HEK293 (cell line): ENCODE results near the gene SFXN4.

ENCODE experiments used
- CTCF ChIA-PET: fragments of 350-600 bp; formaldehyde crosslinking; extraction: SDS; loops from one replicate; lab custom pipeline; 2021; ENCODE audit warnings: antibody characterized with exemption; lab: Yijun Ruan, JAX
- POLR2A ChIA-PET: fragments of 300-600 bp; formaldehyde crosslinking; extraction: SDS; loops from one replicate; lab custom pipeline; 2020; ENCODE audit warnings: antibody characterized with exemption, inconsistent platforms; lab: Yijun Ruan, JAX
- H3K27ac ChIP-seq: fragments of 200-500 bp; sonication (Bioruptor generic); 2 replicates; pipeline ENCODE4 v1.5.1; 2014; ENCODE audit warnings: low read depth, low read length, control low read depth, inconsistent platforms; ENCODE audit errors: extremely low read depth
- H3K36me3 ChIP-seq, 2 experiments: fragments of 200-500 bp in 1 of 2; sonication (Bioruptor generic) in 1 of 2; 1 replicate in 1 of 2; 2 replicates in 1 of 2; pipeline ENCODE4 v1.5.1; 2014 to 2017; ENCODE audit warnings: inconsistent platforms in 2 of 2, low read length in 2 of 2; ENCODE audit not compliant: control insufficient read depth in 2 of 2, insufficient read depth in 1 of 2
- H3K4me1 ChIP-seq: fragments of 200-500 bp; sonication (Bioruptor generic); 2 replicates; pipeline ENCODE4 v1.5.1; 2014; ENCODE audit warnings: mild to moderate bottlenecking, low read length, inconsistent platforms; ENCODE audit not compliant: control insufficient read depth, insufficient read depth
- H3K4me3 ChIP-seq: 2 replicates; pipeline ENCODE4 v1.5.1; 2011; ENCODE audit warnings: low read depth, mild to moderate bottlenecking, control low read depth, low read length, moderate library complexity
- H3K9me3 ChIP-seq: fragments of 200-500 bp; sonication (Bioruptor generic); 2 replicates; pipeline ENCODE4 v1.5.1; 2014; ENCODE audit warnings: low read depth, low read length, inconsistent platforms; ENCODE audit not compliant: control insufficient read depth, insufficient read depth
- ELK4 ChIP-seq: IDR thresholded peaks from 2 replicates; pipeline ENCODE4 v1.6.1; 2011; ENCODE audit warnings: mild to moderate bottlenecking, low read depth, low read length, borderline replicate concordance
- GLIS2 ChIP-seq: fragments of 450-650 bp; formaldehyde crosslinking; IDR thresholded peaks from 2 replicates; pipeline ENCODE4 v1.5.1; 2016; ENCODE audit warnings: missing biosample characterization, missing genetic modification characterization
- HOXA7 ChIP-seq: sonication (generic); formaldehyde crosslinking; IDR thresholded peaks from 2 replicates; pipeline ENCODE4 v1.8.1; 2022; ENCODE audit warnings: missing genetic modification reagents, borderline replicate concordance
- IKZF3 ChIP-seq: fragments of 450-650 bp; IDR thresholded peaks from 2 replicates; pipeline ENCODE4 v1.5.0; 2018; ENCODE audit warnings: missing biosample characterization, mild to moderate bottlenecking, missing genetic modification characterization, moderate library complexity
- INSM2 ChIP-seq: fragments of 450-650 bp; formaldehyde crosslinking; IDR thresholded peaks from 2 replicates; pipeline ENCODE4 v1.5.1; 2016; ENCODE audit warnings: missing biosample characterization, missing genetic modification characterization
- MZF1 ChIP-seq: fragments of 450-650 bp; formaldehyde crosslinking; IDR thresholded peaks from 2 replicates; pipeline ENCODE4 v1.5.1; 2017; ENCODE audit warnings: missing biosample characterization, missing genetic modification characterization, borderline replicate concordance
- OSR2 ChIP-seq: fragments of 450-650 bp; formaldehyde crosslinking; IDR thresholded peaks from 2 replicates; pipeline ENCODE4 v1.5.1; 2016; ENCODE audit warnings: missing biosample characterization, missing genetic modification characterization
- RBAK ChIP-seq: fragments of 450-650 bp; formaldehyde crosslinking; IDR thresholded peaks from 2 replicates; pipeline ENCODE4 v1.5.1; 2016; ENCODE audit warnings: missing biosample characterization, missing genetic modification characterization
- SCRT1 ChIP-seq: fragments of 450-650 bp; formaldehyde crosslinking; IDR thresholded peaks from 2 replicates; pipeline ENCODE4 v1.5.1; 2016; ENCODE audit warnings: missing biosample characterization, missing genetic modification characterization, borderline replicate concordance
- SCRT2 ChIP-seq: fragments of 450-650 bp; formaldehyde crosslinking; IDR thresholded peaks from 2 replicates; pipeline ENCODE4 v1.5.1; 2016; ENCODE audit warnings: missing biosample characterization, missing genetic modification characterization
- SP3 ChIP-seq: fragments of 450-650 bp; formaldehyde crosslinking; IDR thresholded peaks from 2 replicates; pipeline ENCODE4 v1.5.1; 2016; ENCODE audit warnings: missing biosample characterization, missing genetic modification characterization
- ZNF133 ChIP-seq: fragments of 450-650 bp; formaldehyde crosslinking; IDR thresholded peaks from 2 replicates; pipeline ENCODE4 v1.5.1; 2016; ENCODE audit warnings: missing biosample characterization, missing genetic modification characterization
- ZNF148 ChIP-seq: fragments of 450-650 bp; formaldehyde crosslinking; IDR thresholded peaks from 2 replicates; pipeline ENCODE4 v1.5.0; 2017; ENCODE audit warnings: missing biosample characterization, missing genetic modification characterization, borderline replicate concordance
- ZNF211 ChIP-seq: fragments of 450-650 bp; formaldehyde crosslinking; IDR thresholded peaks from 2 replicates; pipeline ENCODE4 v1.5.1; 2016; ENCODE audit warnings: low read depth, missing biosample characterization, missing genetic modification characterization
- ZNF223 ChIP-seq: fragments of 450-650 bp; formaldehyde crosslinking; IDR thresholded peaks from 2 replicates; pipeline ENCODE4 v1.5.1; 2016; ENCODE audit warnings: missing biosample characterization, missing genetic modification characterization
- ZNF239 ChIP-seq: fragments of 450-650 bp; formaldehyde crosslinking; IDR thresholded peaks from 2 replicates; pipeline ENCODE4 v1.5.1; 2016; ENCODE audit warnings: missing biosample characterization, missing genetic modification characterization
- ZNF24 ChIP-seq: fragments of 450-650 bp; formaldehyde crosslinking; IDR thresholded peaks from 2 replicates; pipeline ENCODE4 v1.5.1; 2016; ENCODE audit warnings: missing biosample characterization, missing genetic modification characterization
- ZNF248 ChIP-seq: fragments of 450-650 bp; formaldehyde crosslinking; IDR thresholded peaks from 2 replicates; pipeline ENCODE4 v1.5.1; 2017; ENCODE audit warnings: missing biosample characterization, missing genetic modification characterization
- ZNF600 ChIP-seq: fragments of 450-650 bp; formaldehyde crosslinking; IDR thresholded peaks from 2 replicates; pipeline ENCODE4 v1.5.1; 2016; ENCODE audit warnings: missing biosample characterization, missing genetic modification characterization
- ZNF776 ChIP-seq: fragments of 450-650 bp; formaldehyde crosslinking; IDR thresholded peaks from 2 replicates; pipeline ENCODE4 v1.5.0; 2017; ENCODE audit warnings: missing biosample characterization, missing genetic modification characterization, borderline replicate concordance
- ZNF777 ChIP-seq: fragments of 450-650 bp; formaldehyde crosslinking; IDR thresholded peaks from 2 replicates; pipeline ENCODE4 v1.5.1; 2017; ENCODE audit warnings: missing biosample characterization, missing genetic modification characterization, borderline replicate concordance
- ZNF785 ChIP-seq: fragments of 450-650 bp; formaldehyde crosslinking; IDR thresholded peaks from 2 replicates; pipeline ENCODE4 v1.5.1; 2016; ENCODE audit warnings: missing biosample characterization, missing genetic modification characterization
- ZNF830 ChIP-seq: fragments of 450-650 bp; IDR thresholded peaks from 2 replicates; pipeline ENCODE4 v1.5.0; 2018; ENCODE audit warnings: missing biosample characterization, missing genetic modification characterization, low read depth, mild to moderate bottlenecking, moderate library complexity
- ZNF837 ChIP-seq: fragments of 450-650 bp; formaldehyde crosslinking; IDR thresholded peaks from 2 replicates; pipeline ENCODE4 v1.5.1; 2016; ENCODE audit warnings: missing biosample characterization, missing genetic modification characterization
- ZSCAN16 ChIP-seq: fragments of 450-650 bp; formaldehyde crosslinking; IDR thresholded peaks from 2 replicates; pipeline ENCODE4 v1.5.1; 2016; ENCODE audit warnings: missing biosample characterization, missing genetic modification characterization
- TF ChIP-seq, protein P1 (sequence below): fragments of 450-650 bp; formaldehyde crosslinking; IDR thresholded peaks from 2 replicates; pipeline ENCODE4 v1.5.1; 2016; ENCODE audit warnings: missing biosample characterization, missing genetic modification characterization
- TF ChIP-seq, protein P2 (sequence below): fragments of 450-650 bp; formaldehyde crosslinking; IDR thresholded peaks from 2 replicates; pipeline ENCODE4 v1.5.1; 2017; ENCODE audit warnings: missing biosample characterization, missing genetic modification characterization

Gene SFXN4

GRCh38 chr10:119105155-119105554 is 60.4 kb downstream of the SFXN4 start:
- TF ChIP-seq IKZF3 (tag by site-specific recombination): no peak
- no peak for TF ChIP-seq ZNF837 (tag by site-specific recombination)
- TF ChIP-seq ZNF24 (tag by site-specific recombination): no peak
- TF ChIP-seq SCRT2: no peak
- no peak for TF ChIP-seq OSR2 (tag by site-specific recombination)
- TF ChIP-seq ZNF600 (tag by site-specific recombination): no peak
- no peak for TF ChIP-seq ZNF785
- no peak for TF ChIP-seq SCRT1
- TF ChIP-seq HOXA7 (CRISPR knock-in tag): no peak
- TF ChIP-seq ZNF777 (tag by site-specific recombination): no peak
- TF ChIP-seq ZNF148 (tag by site-specific recombination): no peak
- no peak for TF ChIP-seq ZNF211
- TF ChIP-seq ZNF239 (tag by site-specific recombination): no peak
- no peak for TF ChIP-seq ZSCAN16 (tag by site-specific recombination)
- no peak for TF ChIP-seq ZNF830
- no peak for TF ChIP-seq ELK4
- no peak for TF ChIP-seq ZNF223 (tag by site-specific recombination)
- no peak for TF ChIP-seq MZF1 (tag by site-specific recombination)
- TF ChIP-seq, all 188 proteins: peak for 0

GRCh38 chr10:119104654-119105015 is 60.9 kb downstream of the SFXN4 start:
- Histone ChIP-seq H3K4me3 (peak overlapping the region; percentile 65), H3K9me3 (no peaks in the 10 kb centered on the region), H3K36me3 (peaks cover 23 to 40% of the 10 kb centered on the region in 2 experiments; a peak in 2 of 3 replicates), H3K27ac (peak overlapping the region; percentile 71; the same call in 1 of the 2 replicates), H3K4me1 (peaks cover 6% of the 10 kb centered on the region)
- ChIA-PET POLR2A (interaction anchor here (0.8 to 2.5 kb wide), 6 partner anchors 11 to 350 kb away, joined by 3 to 19 read pairs (median 7); partner anchors contain the start of genes CACUL1 and EIF3A), CTCF (interaction anchor here (0.6 to 0.7 kb wide), 4 partner anchors 17 to 491 kb away, joined by 3 read pairs; no protein-coding TSS in a partner anchor)
- TF ChIP-seq, protein P1, sequence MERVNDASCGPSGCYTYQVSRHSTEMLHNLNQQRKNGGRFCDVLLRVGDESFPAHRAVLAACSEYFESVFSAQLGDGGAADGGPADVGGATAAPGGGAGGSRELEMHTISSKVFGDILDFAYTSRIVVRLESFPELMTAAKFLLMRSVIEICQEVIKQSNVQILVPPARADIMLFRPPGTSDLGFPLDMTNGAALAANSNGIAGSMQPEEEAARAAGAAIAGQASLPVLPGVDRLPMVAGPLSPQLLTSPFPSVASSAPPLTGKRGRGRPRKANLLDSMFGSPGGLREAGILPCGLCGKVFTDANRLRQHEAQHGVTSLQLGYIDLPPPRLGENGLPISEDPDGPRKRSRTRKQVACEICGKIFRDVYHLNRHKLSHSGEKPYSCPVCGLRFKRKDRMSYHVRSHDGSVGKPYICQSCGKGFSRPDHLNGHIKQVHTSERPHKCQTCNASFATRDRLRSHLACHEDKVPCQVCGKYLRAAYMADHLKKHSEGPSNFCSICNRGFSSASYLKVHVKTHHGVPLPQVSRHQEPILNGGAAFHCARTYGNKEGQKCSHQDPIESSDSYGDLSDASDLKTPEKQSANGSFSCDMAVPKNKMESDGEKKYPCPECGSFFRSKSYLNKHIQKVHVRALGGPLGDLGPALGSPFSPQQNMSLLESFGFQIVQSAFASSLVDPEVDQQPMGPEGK (tag by site-specific recombination): peak; percentile 70
- TF ChIP-seq ZNF133 (tag by site-specific recombination): no peak
- no peak for TF ChIP-seq RBAK (tag by site-specific recombination)
- TF ChIP-seq INSM2 (tag by site-specific recombination): peak; percentile 44; the same call in 1 of the 2 replicates
- TF ChIP-seq, protein P2, sequence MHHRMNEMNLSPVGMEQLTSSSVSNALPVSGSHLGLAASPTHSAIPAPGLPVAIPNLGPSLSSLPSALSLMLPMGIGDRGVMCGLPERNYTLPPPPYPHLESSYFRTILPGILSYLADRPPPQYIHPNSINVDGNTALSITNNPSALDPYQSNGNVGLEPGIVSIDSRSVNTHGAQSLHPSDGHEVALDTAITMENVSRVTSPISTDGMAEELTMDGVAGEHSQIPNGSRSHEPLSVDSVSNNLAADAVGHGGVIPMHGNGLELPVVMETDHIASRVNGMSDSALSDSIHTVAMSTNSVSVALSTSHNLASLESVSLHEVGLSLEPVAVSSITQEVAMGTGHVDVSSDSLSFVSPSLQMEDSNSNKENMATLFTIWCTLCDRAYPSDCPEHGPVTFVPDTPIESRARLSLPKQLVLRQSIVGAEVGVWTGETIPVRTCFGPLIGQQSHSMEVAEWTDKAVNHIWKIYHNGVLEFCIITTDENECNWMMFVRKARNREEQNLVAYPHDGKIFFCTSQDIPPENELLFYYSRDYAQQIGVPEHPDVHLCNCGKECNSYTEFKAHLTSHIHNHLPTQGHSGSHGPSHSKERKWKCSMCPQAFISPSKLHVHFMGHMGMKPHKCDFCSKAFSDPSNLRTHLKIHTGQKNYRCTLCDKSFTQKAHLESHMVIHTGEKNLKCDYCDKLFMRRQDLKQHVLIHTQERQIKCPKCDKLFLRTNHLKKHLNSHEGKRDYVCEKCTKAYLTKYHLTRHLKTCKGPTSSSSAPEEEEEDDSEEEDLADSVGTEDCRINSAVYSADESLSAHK (tag by site-specific recombination): no peak
- TF ChIP-seq SCRT1: no peak
- 0 out of 2 replicates have a peak, but pooled peaks have one; percentile 10 for TF ChIP-seq SP3 (tag by site-specific recombination)
- no peak for TF ChIP-seq ZNF248 (tag by site-specific recombination)
- TF ChIP-seq ZNF776 (tag by site-specific recombination): no peak
- 0 out of 2 replicates have a peak, but pooled peaks have one; percentile 20 for TF ChIP-seq GLIS2 (tag by site-specific recombination)

More at GRCh38 chr10:119105155-119105554, 60.4 kb downstream of the SFXN4 start:
- peaks cover 28 to 45% of the 10 kb centered on the region in 2 experiments; a peak in 2 of 3 replicates for H3K36me3 ChIP-seq
- no peak overlapping the region for H3K27ac ChIP-seq
- peaks cover 6% of the 10 kb centered on the region for H3K4me1 ChIP-seq
- POLR2A ChIA-PET: interaction anchor here (0.8 to 2.5 kb wide), 6 partner anchors 12 to 350 kb away, joined by 3 to 19 read pairs (median 7); partner anchors contain the start of genes CACUL1 and EIF3A
- no peaks in the 10 kb centered on the region for H3K9me3 ChIP-seq
- CTCF ChIA-PET: interaction anchor here (0.6 to 0.7 kb wide), 2 partner anchors 16 to 40 kb away, joined by 3 read pairs; no protein-coding TSS in a partner anchor
- peak overlapping the region; percentile 65 for H3K4me3 ChIP-seq
